ENCODE results near the gene TRIM62. TPM values are rescaled to one million over a fixed set of nuclear protein-coding genes. Genes with fewer than 3 reads are reported as not detected.

TRIM62 gene
- total RNA-seq, 1 donor from 2014 or later, result 4.8 TPM

DNA sequence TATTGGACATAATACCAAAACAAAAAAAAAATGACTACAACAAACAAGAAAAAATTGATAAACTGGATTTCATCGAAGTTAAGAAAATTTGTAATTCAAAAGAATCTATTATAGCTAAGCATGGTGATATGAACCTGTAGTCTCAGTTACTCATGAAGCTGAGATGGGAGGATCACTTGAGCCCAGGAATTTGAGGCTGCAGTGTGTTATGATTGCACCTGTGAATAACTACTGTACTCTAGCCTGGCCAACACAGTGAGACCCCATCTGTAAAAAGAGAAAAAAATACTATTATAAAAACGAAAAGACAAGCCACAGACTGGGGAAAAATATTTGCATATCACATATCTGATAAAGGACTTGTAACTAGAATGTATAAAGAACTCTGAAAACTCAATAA, 24.5 kb upstream of the TRIM62 start:
- no peak for DNase-seq (ENCODE audit: low read depth)
- H3K27me3 ChIP-seq (ENCODE audit: control insufficient read depth, insufficient read depth, low read length), result no peaks in the 10 kb centered on the region

DNA sequence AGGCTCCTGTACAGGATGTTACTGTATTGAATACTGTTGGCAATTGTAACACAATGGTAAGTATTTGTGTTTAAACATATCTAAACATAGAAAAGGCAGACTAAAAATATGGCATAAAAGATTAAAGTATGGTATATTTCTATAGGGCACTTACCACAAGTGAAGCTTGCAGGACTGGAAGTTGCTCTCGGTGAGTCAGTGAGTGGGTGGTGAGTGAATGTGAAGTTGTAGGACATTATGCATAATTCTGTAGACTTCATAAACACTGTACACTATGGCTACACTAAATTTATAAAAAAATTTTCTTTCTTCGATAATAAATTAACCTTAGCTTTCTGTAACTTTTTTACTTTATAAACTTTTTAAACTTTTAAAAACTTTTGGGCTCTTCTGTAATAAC, 13.7 kb upstream of the TRIM62 start:
- no peak for DNase-seq (ENCODE audit: low read depth)
- TF ChIP-seq, protein P1, sequence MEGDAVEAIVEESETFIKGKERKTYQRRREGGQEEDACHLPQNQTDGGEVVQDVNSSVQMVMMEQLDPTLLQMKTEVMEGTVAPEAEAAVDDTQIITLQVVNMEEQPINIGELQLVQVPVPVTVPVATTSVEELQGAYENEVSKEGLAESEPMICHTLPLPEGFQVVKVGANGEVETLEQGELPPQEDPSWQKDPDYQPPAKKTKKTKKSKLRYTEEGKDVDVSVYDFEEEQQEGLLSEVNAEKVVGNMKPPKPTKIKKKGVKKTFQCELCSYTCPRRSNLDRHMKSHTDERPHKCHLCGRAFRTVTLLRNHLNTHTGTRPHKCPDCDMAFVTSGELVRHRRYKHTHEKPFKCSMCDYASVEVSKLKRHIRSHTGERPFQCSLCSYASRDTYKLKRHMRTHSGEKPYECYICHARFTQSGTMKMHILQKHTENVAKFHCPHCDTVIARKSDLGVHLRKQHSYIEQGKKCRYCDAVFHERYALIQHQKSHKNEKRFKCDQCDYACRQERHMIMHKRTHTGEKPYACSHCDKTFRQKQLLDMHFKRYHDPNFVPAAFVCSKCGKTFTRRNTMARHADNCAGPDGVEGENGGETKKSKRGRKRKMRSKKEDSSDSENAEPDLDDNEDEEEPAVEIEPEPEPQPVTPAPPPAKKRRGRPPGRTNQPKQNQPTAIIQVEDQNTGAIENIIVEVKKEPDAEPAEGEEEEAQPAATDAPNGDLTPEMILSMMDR (IDR thresholded peaks at IDR 0.05; ENCODE audit: insufficient read depth, low read length, poor library complexity, severe bottlenecking), result no peak
- H3K4me3 ChIP-seq (ENCODE audit: low read depth, low read length), result no peak overlapping the region
- no peaks in the 10 kb centered on the region for H3K36me3 ChIP-seq (ENCODE audit: control insufficient read depth, insufficient read depth, low read length)
- H3K27me3 ChIP-seq (ENCODE audit: control insufficient read depth, insufficient read depth, low read length), result no peaks in the 10 kb centered on the region

More for the DNA sequence above, 24.5 kb upstream of the TRIM62 start:
- Histone ChIP-seq H3K36me3 (ENCODE audit: control insufficient read depth, insufficient read depth, low read length) (no peaks in the 10 kb centered on the region), H3K4me3 (ENCODE audit: low read depth, low read length) (no peak overlapping the region)
- TF ChIP-seq, protein P1 (IDR thresholded peaks at IDR 0.05; ENCODE audit: insufficient read depth, low read length, poor library complexity, severe bottlenecking), result no peak

DNA sequence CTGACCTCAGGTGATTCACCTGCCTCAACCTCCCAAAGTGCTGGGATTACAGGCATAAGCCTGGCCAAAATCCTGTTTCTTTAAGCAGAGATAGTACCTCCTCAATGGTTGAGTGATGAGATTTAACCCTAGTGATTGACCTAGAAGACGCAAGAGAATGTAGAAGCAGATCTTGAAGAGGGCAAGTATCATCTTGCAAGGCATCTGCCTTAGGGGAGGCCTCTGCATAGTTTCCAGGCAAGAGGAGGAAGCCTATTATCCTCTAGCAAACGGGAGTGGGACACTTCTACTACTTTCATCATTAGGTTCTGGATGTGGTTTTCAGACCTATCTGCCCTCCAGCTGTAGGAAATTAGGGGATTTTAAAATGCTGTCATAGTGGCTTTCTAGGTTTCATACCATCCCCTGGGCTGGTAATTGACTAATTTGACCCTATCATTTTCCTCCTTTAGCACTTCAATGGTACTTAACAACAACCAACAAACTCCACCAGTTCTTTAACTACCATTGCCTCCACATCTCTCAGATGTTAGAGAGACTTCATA, 10.0 kb upstream of the TRIM62 start:
- no peaks in the 10 kb centered on the region for H3K36me3 ChIP-seq (ENCODE audit: control insufficient read depth, insufficient read depth, low read length)
- TF ChIP-seq, protein P1 (IDR thresholded peaks at IDR 0.05; ENCODE audit: insufficient read depth, low read length, poor library complexity, severe bottlenecking), result no peak
- DNase-seq (ENCODE audit: low read depth), result no peak
- no peaks in the 10 kb centered on the region for H3K27me3 ChIP-seq (ENCODE audit: control insufficient read depth, insufficient read depth, low read length)
- H3K4me3 ChIP-seq (ENCODE audit: low read depth, low read length), result no peak overlapping the region

DNA sequence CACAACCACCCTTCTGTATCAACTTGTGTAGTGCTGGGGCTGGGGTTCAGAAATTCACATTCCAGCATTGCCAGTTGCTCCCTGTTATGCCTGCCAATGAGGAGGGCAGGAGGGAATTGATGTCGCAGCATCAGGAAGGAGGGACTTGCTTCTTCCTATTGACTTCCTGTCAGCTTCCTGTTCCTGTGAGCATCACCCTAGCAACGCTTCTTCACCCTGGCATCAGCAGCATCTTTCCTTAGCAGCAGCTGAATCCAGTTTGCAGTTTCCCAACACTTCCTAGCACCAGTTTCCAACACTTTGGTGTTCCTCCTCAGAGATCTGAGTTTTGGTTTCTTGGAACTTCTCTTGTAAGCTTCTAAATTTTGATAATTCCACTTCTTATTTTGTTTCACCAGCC, 8.9 kb upstream of the TRIM62 start:
- no peaks in the 10 kb centered on the region for H3K27me3 ChIP-seq (ENCODE audit: control insufficient read depth, insufficient read depth, low read length)
- TF ChIP-seq, protein P1 (IDR thresholded peaks at IDR 0.05; ENCODE audit: insufficient read depth, low read length, poor library complexity, severe bottlenecking), result no peak
- DNase-seq (ENCODE audit: low read depth), result no peak
- no peak overlapping the region for H3K4me3 ChIP-seq (ENCODE audit: low read depth, low read length)
- no peaks in the 10 kb centered on the region for H3K36me3 ChIP-seq (ENCODE audit: control insufficient read depth, insufficient read depth, low read length)

DNA sequence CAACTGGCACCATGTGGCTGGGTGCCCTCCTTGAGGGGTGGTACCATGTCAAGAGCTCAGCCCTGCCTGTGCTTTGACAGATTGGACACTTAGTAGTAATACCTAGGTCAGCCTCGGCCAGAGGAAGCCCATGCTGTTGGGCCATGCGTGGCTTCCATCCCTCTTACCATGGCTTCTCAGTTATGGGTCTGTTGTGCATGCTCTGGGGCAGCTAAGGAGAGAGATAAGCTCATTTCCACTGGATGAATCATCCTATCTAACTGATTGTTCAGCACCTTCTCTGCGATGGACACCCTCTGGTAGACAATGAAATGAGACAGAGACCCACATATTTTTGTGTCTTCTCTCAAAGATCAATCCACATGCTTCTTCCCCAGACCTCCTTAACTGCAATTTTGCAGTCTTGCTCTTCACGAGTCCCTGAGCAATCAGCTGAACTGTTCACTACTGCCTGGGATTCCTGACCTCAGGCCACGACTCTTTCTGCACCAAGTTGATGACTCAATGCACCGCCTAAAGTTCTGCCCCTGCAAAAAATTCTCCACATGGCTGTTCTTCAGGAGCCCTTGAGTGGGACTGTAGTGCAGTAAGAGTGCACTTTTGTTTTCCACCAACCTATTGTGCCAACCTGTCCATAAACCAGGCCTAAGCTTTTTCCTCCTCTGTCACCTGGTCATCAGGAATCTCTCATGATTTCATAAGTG, 6.9 kb upstream of the TRIM62 start:
- H3K4me3 ChIP-seq (ENCODE audit: low read depth, low read length), result no peak overlapping the region
- H3K36me3 ChIP-seq (ENCODE audit: control insufficient read depth, insufficient read depth, low read length), result no peaks in the 10 kb centered on the region
- DNase-seq (ENCODE audit: low read depth), result no peak
- peaks cover 3% of the 10 kb centered on the region for H3K27me3 ChIP-seq (ENCODE audit: control insufficient read depth, insufficient read depth, low read length)
- TF ChIP-seq, protein P1 (IDR thresholded peaks at IDR 0.05; ENCODE audit: insufficient read depth, low read length, poor library complexity, severe bottlenecking), result no peak

DNA sequence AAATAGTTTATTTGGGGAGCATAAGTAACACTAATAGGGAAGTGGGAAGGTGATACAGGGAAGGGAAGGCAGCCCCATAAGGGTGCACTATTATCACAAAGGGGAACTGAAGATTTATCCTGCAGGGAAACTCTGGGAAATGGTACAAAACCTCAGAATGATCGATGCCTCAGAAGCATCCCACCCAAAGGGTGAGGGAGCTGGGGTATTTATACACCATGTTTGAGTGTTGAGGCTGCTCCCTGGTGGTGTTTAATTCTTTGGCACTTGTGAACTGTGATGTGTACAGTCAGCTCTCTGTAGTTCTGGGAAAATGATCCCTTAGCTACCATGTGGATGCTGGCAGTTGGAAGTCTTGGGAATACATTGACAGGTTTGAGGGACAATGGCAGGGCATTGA, 5.1 kb upstream of the TRIM62 start:
- DNase-seq (ENCODE audit: low read depth), result no peak
- Histone ChIP-seq H3K36me3 (ENCODE audit: control insufficient read depth, insufficient read depth, low read length) (no peaks in the 10 kb centered on the region), H3K27me3 (ENCODE audit: control insufficient read depth, insufficient read depth, low read length) (peaks cover 4% of the 10 kb centered on the region), H3K4me3 (ENCODE audit: low read depth, low read length) (no peak overlapping the region)
- TF ChIP-seq, protein P1 (IDR thresholded peaks at IDR 0.05; ENCODE audit: insufficient read depth, low read length, poor library complexity, severe bottlenecking), result no peak

All from kidney epithelial cell (primary cell).